Uterus (tissue), 2 donors: Measurements from ENCODE around the gene SRRM1.

Source experiments
- CTCF ChIP-seq, 4 experiments: fragments of 200-600 bp in 2 of 4; fragments of 450-650 bp in 2 of 4; sonication (generic) in 2 of 4; IDR thresholded peaks; one replicate each; pipeline ENCODE4 v1.5.1; 2016 to 2019; ENCODE audit warnings: antibody characterized with exemption in 4 of 4, mild to moderate bottlenecking in 2 of 4, moderate library complexity in 1 of 4
- POLR2A ChIP-seq, 2 donors: fragments of 450-650 bp; IDR thresholded peaks; one replicate each; pipeline ENCODE4 v1.6.1; 2016; ENCODE audit warnings: antibody characterized with exemption in 2 of 2, mild to moderate bottlenecking in 1 of 2, moderate library complexity in 1 of 2

DNA sequence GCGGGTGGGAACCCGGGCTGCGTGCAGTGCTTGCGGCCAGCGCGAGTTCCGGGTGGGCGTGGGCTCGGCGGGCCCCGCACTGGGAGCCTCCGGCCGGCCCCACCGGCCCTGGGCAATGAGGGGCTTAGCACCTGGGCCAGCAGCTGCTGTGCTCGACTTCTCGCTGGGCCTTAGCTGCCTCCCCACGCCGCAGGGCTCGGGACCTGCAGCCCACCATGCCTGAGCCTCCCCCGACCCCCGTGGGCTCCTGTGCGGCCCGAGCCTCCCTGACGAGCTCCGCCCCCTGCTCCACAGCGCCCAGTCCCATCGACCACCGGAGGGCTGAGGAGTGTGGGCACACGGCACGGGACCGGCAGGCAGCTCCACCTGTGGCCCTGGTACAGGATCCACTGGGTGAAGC is 78.4 kb downstream of the SRRM1 start:
- no peak for TF ChIP-seq CTCF (IDR thresholded peaks at IDR 0.05)
- TF ChIP-seq POLR2A (IDR thresholded peaks at IDR 0.05) = no peak
